ENCODE data around the gene ZNF318.
"Not testable (repeated sequence)": the region's sequence is repeated elsewhere in the genome, so short reads cannot be mapped to it uniquely, and the experiment has no call there.

ZNF318 gene

GRCh38 chr6:43335469-43335868, 34.0 kb downstream of the ZNF318 start:
- no peak for DNase-seq

GRCh38 chr6:43334466-43335095, 34.9 kb downstream of the ZNF318 start:
- DNase-seq = no peak

- DNase-seq = no peak
Observed at GRCh38 chr6:43331891-43332290, 37.6 kb downstream of the ZNF318 start.

- no peak for DNase-seq
Observed at GRCh38 chr6:43331470-43331869, 38.0 kb downstream of the ZNF318 start.

GRCh38 chr6:43328528-43328927, 40.9 kb downstream of the ZNF318 start:
- no peak for DNase-seq

- no peak for DNase-seq
Observed at GRCh38 chr6:43325876-43326275, 43.6 kb downstream of the ZNF318 start.

GRCh38 chr6:43318011-43318410, 51.4 kb downstream of the ZNF318 start:
- no peak for DNase-seq

GRCh38 chr6:43313813-43314212, 55.6 kb downstream of the ZNF318 start:
- DNase-seq = no peak

GRCh38 chr6:43311666-43312065, 57.8 kb downstream of the ZNF318 start:
- DNase-seq = no peak

GRCh38 chr6:43310624-43311023, 58.8 kb downstream of the ZNF318 start:
- no peak for DNase-seq

- no peak for DNase-seq
Observed at GRCh38 chr6:43310134-43310533, 59.3 kb downstream of the ZNF318 start.

GRCh38 chr6:43308990-43309477, 60.4 kb downstream of the ZNF318 start:
- no peak for DNase-seq

GRCh38 chr6:43308101-43308989, 61.1 kb downstream of the ZNF318 start, which contains the start of gene CRIP3:
Gene CRIP3, minus strand, starts transcription at chr6:43308826. Its CDS starts 34 bp downstream, at chr6:43308792.
- peak; percentile 61 for DNase-seq

- no peak for DNase-seq
Observed at GRCh38 chr6:43307451-43308100, 61.9 kb downstream of the ZNF318 start.

- no peak for DNase-seq
Observed at GRCh38 chr6:43306086-43306485, 63.4 kb downstream of the ZNF318 start.

- no peak for DNase-seq
Observed at GRCh38 chr6:43304882-43305281, 64.6 kb downstream of the ZNF318 start.

- DNase-seq = no peak
Observed at GRCh38 chr6:43304361-43304760, 65.1 kb downstream of the ZNF318 start.

- no peak for DNase-seq
Observed at GRCh38 chr6:43303751-43304331, 65.6 kb downstream of the ZNF318 start.

- not testable (repeated sequence) for DNase-seq
Observed at GRCh38 chr6:43303006-43303405, 66.4 kb downstream of the ZNF318 start.

GRCh38 chr6:43302126-43302525, 67.3 kb downstream of the ZNF318 start:
- DNase-seq = no peak

GRCh38 chr6:43301081-43301870, 68.2 kb downstream of the ZNF318 start:
- DNase-seq = no peak
